GM12874 (cell line): ENCODE measurements around the gene ZDHHC18.

Source experiments
- TF ChIP-seq, protein P1 (sequence below): IDR thresholded peaks from 2 replicates; pipeline ENCODE4 v1.5.1; 2011; ENCODE audit warnings: low read depth, mild to moderate bottlenecking, control low read depth, low read length, moderate library complexity; ENCODE audit not compliant: insufficient read depth

ZDHHC18 gene

GRCh38 chr1:26853600-26853999 is 27.1 kb downstream of the ZDHHC18 start:
- TF ChIP-seq, protein P1, sequence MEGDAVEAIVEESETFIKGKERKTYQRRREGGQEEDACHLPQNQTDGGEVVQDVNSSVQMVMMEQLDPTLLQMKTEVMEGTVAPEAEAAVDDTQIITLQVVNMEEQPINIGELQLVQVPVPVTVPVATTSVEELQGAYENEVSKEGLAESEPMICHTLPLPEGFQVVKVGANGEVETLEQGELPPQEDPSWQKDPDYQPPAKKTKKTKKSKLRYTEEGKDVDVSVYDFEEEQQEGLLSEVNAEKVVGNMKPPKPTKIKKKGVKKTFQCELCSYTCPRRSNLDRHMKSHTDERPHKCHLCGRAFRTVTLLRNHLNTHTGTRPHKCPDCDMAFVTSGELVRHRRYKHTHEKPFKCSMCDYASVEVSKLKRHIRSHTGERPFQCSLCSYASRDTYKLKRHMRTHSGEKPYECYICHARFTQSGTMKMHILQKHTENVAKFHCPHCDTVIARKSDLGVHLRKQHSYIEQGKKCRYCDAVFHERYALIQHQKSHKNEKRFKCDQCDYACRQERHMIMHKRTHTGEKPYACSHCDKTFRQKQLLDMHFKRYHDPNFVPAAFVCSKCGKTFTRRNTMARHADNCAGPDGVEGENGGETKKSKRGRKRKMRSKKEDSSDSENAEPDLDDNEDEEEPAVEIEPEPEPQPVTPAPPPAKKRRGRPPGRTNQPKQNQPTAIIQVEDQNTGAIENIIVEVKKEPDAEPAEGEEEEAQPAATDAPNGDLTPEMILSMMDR = no peak

- TF ChIP-seq, protein P1 = no peak
Measured at GRCh38 chr1:26854906-26855305, 28.4 kb downstream of the ZDHHC18 start.

GRCh38 chr1:26855636-26856035 is 29.1 kb downstream of the ZDHHC18 start:
- TF ChIP-seq, protein P1 = no peak

DNA sequence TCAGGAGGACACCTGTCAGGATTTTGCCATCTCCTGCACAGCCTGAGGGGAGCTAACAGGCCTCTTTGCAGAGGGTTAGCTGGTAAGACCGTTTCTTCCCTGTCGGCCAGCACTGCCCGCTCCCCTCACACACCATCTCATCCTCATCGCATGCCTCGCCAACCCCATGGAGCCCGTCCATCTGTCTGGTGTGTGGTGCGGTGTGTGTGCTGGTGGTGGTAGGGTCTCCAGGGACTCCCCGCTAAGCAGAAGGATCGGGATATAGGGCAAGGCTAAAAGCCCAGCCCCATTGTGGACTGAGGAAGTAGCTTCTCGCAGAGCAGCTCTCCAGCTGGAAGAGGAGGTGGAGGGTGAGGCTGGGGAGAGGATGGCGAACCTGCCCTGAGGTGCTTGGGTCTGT is 29.7 kb downstream of the ZDHHC18 start:
- TF ChIP-seq, protein P1 = no peak

GRCh38 chr1:26856604-26857469 is 30.3 kb downstream of the ZDHHC18 start:
- TF ChIP-seq, protein P1 = no peak

DNA sequence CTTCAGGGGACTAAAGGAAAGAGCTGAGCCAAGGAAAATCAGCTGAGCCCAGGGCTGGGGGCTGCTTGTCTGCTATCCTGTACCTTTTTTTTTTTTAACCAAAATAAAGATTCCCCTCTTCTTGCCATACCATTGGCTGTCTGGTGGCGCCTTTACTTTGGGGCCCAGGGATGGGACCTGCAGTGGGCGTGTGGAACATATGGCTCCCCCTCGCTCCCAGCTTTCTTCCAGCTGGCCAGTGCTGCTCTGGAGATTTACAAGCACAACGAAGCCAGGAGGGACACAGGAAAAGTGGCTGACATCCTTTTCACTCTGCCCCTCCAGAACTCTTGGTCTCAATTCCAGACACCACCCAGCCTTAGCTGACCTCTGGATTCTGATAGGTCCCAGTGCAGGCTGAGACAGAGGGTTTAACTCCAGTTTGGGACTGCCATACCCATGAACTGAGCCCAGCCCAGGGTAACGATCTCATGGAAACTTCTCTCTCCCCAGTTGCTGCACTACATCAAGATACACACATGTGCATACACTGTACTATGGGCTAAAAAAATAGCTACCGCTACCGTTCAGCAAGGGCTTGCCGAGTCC is 31.1 kb downstream of the ZDHHC18 start:
- TF ChIP-seq, protein P1 = no peak

DNA sequence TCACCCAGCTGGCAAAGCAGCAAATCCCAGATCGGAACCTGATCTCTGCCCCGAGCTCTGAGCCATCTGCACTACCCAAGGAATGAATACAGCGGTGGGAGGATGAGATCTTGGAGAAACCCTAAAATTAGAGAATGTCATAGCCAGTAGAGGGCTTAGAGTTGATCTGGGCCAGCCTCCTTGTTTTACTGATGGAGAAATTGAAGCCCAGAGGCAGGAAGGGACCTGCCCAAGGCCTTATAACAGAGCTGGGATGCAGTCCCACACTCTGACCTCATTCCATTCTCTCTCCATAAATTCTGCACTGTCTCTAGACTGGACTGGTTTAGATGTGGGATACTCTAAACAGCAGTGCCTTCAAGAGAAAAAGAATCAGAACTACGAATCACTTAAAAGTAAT is 31.7 kb downstream of the ZDHHC18 start:
- TF ChIP-seq, protein P1 = no peak
